Vagina (tissue), 2 donors: ENCODE data around the gene MYL7. TPM values are rescaled to one million over a fixed set of nuclear protein-coding genes. Genes with fewer than 3 reads are reported as not detected.
"Not testable (repeated sequence)": the region's sequence is repeated elsewhere in the genome, so short reads cannot be mapped to it uniquely, and the experiment has no call there.

Experiments
- DNase-seq, 2 donors: peaks; one replicate each; pipeline ENCODE4 v3.0.0-alpha.2; 2017; ENCODE audit errors: extremely low spot score in 2 of 2
- H3K27ac ChIP-seq: fragments of 200-600 bp; sonication (generic); one replicate; pipeline ENCODE4 v1.5.1; 2019
- H3K27me3 ChIP-seq: fragments of 200-600 bp; sonication (generic); one replicate; pipeline ENCODE4 v1.5.1; 2019
- H3K36me3 ChIP-seq, 2 donors: fragments of 200-600 bp; sonication (generic); one replicate each; pipeline ENCODE4 v1.5.1; 2017 to 2019
- H3K4me1 ChIP-seq: fragments of 200-600 bp; sonication (generic); one replicate; pipeline ENCODE4 v1.5.1; 2019
- H3K4me3 ChIP-seq, 2 donors: fragments of 200-600 bp; sonication (generic); 1 replicate in 1 of 2; 2 replicates in 1 of 2; pipeline ENCODE4 v1.5.1; 2016 to 2019
- H3K9me3 ChIP-seq: fragments of 200-600 bp; sonication (generic); one replicate; pipeline ENCODE4 v1.5.1; 2019
- CTCF ChIP-seq, 3 experiments: fragments of 450-650 bp in 2 of 3; fragments of 200-600 bp in 1 of 3; sonication (generic) in 1 of 3; IDR thresholded peaks; one replicate each; pipeline ENCODE4 v1.5.1; 2017 to 2019; ENCODE audit warnings: antibody characterized with exemption in 3 of 3, mild to moderate bottlenecking in 2 of 3, moderate library complexity in 2 of 3
- POLR2A ChIP-seq, 2 donors: fragments of 450-650 bp; IDR thresholded peaks; one replicate each; pipeline ENCODE4 v1.6.1; 2017; ENCODE audit warnings: antibody characterized with exemption in 2 of 2, mild to moderate bottlenecking in 2 of 2, moderate library complexity in 2 of 2
- POLR2AphosphoS5 ChIP-seq, 2 donors: sonication (generic); formaldehyde crosslinking; IDR thresholded peaks; one replicate each; pipeline ENCODE4 v1.9.0; 2017; ENCODE audit warnings: antibody characterized with exemption in 2 of 2, mild to moderate bottlenecking in 2 of 2, low read depth in 1 of 2; ENCODE audit not compliant: insufficient read depth in 1 of 2
- intact Hi-C: fragments of 100-400 bp; cut with DNase I; formaldehyde crosslinking; loops from one replicate; pipeline ENCODE4 v1.15.1; 2023
- total RNA-seq: library from RNA; depleted of rRNA; stranded (reverse); fragments of >200 nt; gene quantifications from one replicate; pipeline ENCODE4 v1.2.3, GENCODE V29; 2016

The MYL7 gene
- total RNA-seq, 1 donor from 2014 or later = not detected

GRCh38 chr7:44128721-44129582 lies 12.2 kb downstream of the MYL7 start:
- H3K9me3 ChIP-seq = no peaks in the 10 kb centered on the region
- no peaks in the 10 kb centered on the region for H3K36me3 ChIP-seq
- H3K4me3 ChIP-seq = no peak overlapping the region
- TF ChIP-seq POLR2AphosphoS5 (IDR thresholded peaks at IDR 0.05; ENCODE audit: insufficient read depth in 1 of 2, low read depth in 1 of 2) (no peak), POLR2A (IDR thresholded peaks at IDR 0.05) (no peak), CTCF (IDR thresholded peaks at IDR 0.05) (no peak)
- no peak overlapping the region for H3K27ac ChIP-seq
- DNase-seq = no peak
- no peaks in the 10 kb centered on the region for H3K4me1 ChIP-seq
- H3K27me3 ChIP-seq = no peaks in the 10 kb centered on the region
- intact Hi-C loops = no loop called here

GRCh38 chr7:44127161-44127560 lies 14.0 kb downstream of the MYL7 start:
- DNase-seq = no peak
- TF ChIP-seq POLR2AphosphoS5 (IDR thresholded peaks at IDR 0.05; ENCODE audit: insufficient read depth in 1 of 2, low read depth in 1 of 2) (no peak), CTCF (IDR thresholded peaks at IDR 0.05) (no peak), POLR2A (IDR thresholded peaks at IDR 0.05) (no peak)
- intact Hi-C loops = no loop called here

DNA sequence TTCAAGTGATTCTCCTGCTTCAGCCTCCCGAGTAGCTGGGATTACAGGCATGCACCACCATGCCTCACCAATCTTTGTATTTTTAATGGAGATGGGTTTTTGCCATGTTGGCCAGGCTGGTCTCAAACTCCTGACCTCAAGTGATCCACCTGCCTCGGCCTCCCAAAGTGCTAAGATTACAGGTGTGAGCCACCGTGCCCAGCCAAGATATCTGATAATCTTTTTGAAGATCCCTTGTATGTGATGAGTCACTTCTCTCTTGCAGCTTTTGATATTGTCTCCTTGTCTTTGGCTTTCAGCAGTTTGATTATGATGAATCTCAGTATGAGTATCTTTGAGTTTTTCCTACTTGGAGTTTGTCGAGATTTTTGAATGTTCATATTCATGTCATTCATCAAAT lies 14.6 kb downstream of the MYL7 start:
- not testable (repeated sequence) for H3K36me3 ChIP-seq, H3K27ac ChIP-seq, DNase-seq

More at GRCh38 chr7:44127161-44127560, 14.0 kb downstream of the MYL7 start:
- Histone ChIP-seq H3K27ac (no peak overlapping the region), H3K9me3 (no peaks in the 10 kb centered on the region), H3K36me3 (no peaks in the 10 kb centered on the region), H3K4me3 (no peak overlapping the region), H3K27me3 (no peaks in the 10 kb centered on the region), H3K4me1 (peaks cover 9% of the 10 kb centered on the region)

GRCh38 chr7:44124822-44125202 lies 16.3 kb downstream of the MYL7 start:
- TF ChIP-seq POLR2AphosphoS5 (IDR thresholded peaks at IDR 0.05; ENCODE audit: insufficient read depth in 1 of 2, low read depth in 1 of 2) (no peak), POLR2A (IDR thresholded peaks at IDR 0.05) (no peak), CTCF (IDR thresholded peaks at IDR 0.05) (no peak)
- Histone ChIP-seq H3K4me3 (no peak overlapping the region), H3K27ac (no peak overlapping the region), H3K27me3 (no peaks in the 10 kb centered on the region), H3K9me3 (no peaks in the 10 kb centered on the region), H3K4me1 (peaks cover 23% of the 10 kb centered on the region), H3K36me3 (peaks cover 0 to 8% of the 10 kb centered on the region in 2 donors)
- no peak for DNase-seq
- intact Hi-C loops = no loop called here

More for the DNA sequence above, 14.6 kb downstream of the MYL7 start:
- H3K9me3 ChIP-seq, H3K27me3 ChIP-seq, intact Hi-C loops, H3K4me3 ChIP-seq: not testable (repeated sequence)
- H3K4me1 ChIP-seq = peaks cover 15% of the 10 kb centered on the region

DNA sequence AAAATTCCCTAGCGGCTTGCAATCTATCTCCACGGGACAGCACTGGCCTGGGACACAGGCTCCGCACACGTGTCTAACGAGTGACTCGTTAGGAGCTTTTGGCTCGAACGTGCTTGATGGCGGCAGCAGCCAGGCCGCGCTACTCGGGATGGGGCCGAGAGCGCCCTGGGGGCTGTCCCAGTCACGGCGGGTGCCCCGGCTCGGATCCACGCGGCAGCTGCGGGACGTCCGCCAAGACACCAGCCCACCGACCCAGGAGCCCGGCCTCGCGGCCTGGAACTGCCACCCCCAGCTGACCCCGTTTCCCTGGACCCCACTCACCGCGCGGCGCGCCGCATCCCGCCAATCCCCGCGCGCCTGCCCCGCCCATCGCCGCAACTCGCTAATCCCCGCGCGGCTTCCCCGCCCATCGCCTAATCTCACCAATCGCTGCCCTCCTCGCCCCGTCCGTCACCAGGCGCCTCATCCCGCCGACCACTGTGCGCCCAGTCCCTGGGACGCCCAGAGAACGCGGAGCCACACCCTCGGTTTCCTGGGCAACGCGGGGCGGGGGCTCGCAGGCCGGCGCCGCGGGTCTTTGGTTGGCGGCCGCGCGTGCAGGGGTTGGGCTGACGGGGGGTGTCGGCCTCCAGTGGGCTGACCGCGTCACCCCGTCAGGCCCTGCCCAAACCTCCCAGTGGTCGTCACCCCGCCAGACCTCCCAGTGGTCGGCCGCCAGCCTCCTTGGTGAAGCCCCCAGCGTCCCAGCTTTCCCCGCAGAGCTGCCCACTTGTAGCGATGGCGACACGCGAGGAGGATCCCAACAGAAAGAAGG lies 17.7 kb downstream of the MYL7 start, which contains the start of gene POLD2:
Gene POLD2, minus strand, starts transcription at position 359 of the 814 bp plus-strand sequence. CDS start 1,495 bp downstream, outside the sequence.
- intact Hi-C loops = no loop called here
- DNase-seq = peak in 1 of 2 donors; percentile 97
- Histone ChIP-seq H3K9me3 (no peaks in the 10 kb centered on the region), H3K27ac (peak within 1 kb of the TSS; percentile 83), H3K4me1 (peaks cover 26% of the 10 kb centered on the region), H3K27me3 (no peaks in the 10 kb centered on the region), H3K4me3 (peak within 1 kb of the TSS; percentile 54 to 79), H3K36me3 (peaks cover 0 to 13% of the 10 kb centered on the region in 2 donors)
- TF ChIP-seq CTCF (IDR thresholded peaks at IDR 0.05) = no peak
- peak in 1 of 2 donors; percentile 86 for TF ChIP-seq POLR2AphosphoS5 (IDR thresholded peaks at IDR 0.05; ENCODE audit: insufficient read depth in 1 of 2, low read depth in 1 of 2)
- TF ChIP-seq POLR2A (IDR thresholded peaks at IDR 0.05) = peak in 1 of 2 donors; percentile 54
